HG03139 (cell line): ENCODE data around the gene LAMP1.
"Not testable (repeated sequence)": the region's sequence is repeated elsewhere in the genome, so short reads cannot be mapped to it uniquely, and the experiment has no call there.

Source experiments
- ATAC-seq: cut with Tn5 transposase; IDR thresholded peaks from one replicate; pipeline ENCODE4 v1.9.1; 2021; ENCODE audit not compliant: unreplicated experiment

The LAMP1 gene

DNA sequence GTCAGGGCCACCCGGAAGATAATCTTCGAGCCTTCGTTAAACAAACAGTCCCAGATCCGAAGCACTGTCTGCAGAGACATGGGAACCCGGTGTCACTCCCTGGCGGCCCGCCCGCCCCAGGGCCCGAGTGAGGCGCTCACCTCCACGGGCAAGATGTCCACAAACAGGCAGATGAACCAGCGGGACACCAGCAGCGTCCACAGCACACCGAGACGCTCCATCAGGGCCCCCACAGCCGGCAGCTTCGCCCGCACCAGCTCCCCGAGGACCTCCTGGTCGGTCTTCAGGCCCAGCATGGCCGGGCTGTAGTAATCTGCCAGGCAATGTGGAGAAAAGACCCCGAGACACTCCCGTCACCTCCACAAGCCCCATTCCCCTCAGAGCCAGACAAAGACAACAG, 28.7 kb downstream of the LAMP1 start:
- no peak for ATAC-seq

DNA sequence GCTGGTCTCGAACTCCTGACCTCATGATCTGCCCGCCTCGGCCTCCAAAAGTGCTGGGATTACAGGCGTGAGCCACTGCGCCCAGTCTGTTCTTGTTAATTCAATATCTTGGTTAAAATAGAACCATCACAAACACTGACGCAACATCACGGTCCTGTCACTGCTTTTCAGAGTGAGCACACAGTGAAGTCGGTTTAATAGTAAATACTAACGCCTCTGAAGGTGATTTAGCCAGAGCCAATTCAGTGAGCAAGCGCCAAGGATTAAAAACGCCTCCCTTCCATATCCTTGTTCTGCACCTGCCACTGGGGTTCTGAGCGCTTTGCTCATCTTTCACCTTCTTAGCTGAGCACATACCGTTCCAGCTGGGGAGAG, 30.3 kb downstream of the LAMP1 start:
- ATAC-seq = no peak

DNA sequence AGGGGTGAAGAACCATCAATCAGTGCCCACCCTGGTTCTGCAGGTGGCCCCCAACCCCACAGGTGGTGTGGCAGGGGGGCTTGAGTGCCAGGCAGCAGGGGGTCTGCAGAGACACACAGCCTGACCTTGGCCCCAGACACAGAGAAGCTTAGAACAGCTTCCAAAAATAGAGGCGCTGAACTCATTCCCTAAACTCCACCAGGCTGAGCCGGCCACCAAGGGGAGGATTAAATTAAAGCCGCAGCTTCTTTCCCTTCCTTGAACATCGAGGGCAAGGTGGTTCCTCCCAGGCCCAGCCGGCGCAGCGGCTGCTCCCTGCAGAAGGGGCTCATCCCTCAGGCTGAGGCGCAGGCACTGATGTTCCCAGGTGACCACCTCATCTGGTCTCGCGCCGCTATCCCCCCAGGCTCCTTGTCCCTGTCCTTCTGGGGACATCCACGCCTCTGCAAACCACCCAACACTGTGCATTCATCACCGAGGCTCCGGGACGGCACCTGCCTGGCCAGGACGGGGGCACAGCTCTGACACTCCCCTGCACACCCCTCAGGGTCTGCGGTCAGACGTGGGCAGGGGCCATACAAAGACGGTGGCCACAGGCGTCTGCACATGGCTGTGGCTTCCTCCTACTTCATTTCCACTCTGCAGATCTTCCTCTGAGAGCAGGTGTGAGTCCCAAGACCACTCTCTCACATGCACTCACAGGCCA, 30.9 kb downstream of the LAMP1 start:
- ATAC-seq = no peak

DNA sequence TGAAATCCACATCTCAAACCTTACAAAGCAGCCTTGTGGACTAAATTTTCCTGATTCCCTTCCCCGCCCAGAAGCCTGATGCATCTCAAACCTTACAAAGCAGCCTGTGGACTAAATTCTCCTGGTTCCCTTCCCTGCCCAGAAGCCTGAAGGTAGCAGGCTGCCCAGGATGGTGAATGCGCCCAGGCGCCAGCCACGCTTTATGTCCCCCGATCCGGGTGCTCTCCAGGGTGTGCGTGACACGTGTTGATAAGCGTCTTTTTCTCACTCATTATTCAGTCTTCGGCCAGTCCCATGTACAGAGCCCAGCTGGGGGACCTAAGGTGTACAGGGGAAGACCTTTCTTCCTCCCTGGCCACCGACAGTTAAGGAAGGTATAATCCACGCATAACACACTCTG, 31.8 kb downstream of the LAMP1 start:
- ATAC-seq = no peak

DNA sequence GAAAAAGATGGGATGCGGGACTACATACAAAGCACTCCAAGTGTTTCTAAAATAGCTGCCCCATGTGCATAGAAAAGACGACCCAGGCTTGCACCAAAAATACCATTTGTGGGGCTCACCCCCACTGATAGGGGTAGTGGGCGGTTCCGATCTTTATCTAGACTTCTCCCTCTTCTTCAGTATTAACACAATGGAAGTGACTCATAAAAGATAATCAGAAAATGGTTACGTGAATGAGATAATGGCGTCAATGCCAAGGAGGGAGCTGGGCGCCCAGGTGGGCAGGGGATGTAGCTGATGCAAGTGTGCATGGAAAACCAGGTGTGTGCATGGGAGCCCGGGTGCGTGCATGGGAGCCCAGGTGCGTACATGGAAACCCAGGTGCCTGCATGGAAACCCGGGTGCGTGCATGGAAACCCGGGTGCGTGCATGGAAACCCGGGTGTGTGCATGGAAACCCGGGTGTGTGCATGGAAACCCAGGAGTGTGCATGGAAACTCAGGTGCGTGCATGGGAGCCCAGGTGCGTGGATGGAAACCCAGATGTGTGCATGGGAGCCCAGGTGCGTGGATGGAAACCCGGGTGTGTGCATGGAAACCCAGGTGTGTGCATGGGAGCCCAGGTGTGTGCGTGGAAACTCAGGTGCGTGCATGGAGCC, 32.7 kb downstream of the LAMP1 start:
- no peak for ATAC-seq

- ATAC-seq = no peak
Observed at GRCh38 chr13:113332615-113333014, 35.6 kb downstream of the LAMP1 start.

DNA sequence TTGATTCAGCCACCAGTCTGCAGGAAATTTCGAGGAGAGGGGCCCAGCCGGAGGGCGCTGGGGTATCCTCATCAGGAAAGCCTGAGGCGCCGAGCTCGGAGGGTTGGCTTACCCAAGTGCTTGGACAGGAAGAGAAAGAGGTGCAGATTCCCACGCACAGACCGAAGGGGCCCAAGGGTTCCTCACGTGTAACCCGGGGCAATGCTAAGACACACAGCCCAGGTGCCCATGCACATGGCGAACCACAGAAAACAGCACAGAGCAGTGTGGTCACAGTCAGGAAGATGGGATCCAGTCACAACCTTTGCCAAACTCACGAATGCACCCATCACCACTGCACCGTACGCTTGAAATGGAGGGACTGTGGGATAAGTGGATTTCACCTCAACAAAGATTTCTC, 36.0 kb downstream of the LAMP1 start:
- no peak for ATAC-seq

DNA sequence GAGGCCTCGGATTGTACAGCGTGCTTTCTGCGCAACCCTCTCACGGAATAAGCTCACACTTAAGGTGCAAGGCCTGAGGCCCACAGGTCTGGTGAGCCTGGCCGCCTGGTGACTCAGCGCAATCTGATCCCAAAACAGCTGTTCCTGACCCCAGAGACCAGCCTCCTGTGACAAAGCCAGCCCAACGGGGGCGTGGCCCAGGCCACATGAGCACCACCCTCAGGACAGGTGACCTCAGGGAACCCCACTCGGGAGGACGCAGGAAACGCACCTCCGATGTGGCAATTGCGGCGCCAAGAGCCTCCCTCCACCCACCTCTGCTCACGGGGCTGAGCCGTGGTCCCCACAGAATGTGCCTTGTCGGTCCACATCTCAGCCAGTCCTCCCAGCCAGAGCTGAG, 40.5 kb downstream of the LAMP1 start:
- ATAC-seq = no peak

- no peak for ATAC-seq
Observed at GRCh38 chr13:113337976-113338375, 40.9 kb downstream of the LAMP1 start.

DNA sequence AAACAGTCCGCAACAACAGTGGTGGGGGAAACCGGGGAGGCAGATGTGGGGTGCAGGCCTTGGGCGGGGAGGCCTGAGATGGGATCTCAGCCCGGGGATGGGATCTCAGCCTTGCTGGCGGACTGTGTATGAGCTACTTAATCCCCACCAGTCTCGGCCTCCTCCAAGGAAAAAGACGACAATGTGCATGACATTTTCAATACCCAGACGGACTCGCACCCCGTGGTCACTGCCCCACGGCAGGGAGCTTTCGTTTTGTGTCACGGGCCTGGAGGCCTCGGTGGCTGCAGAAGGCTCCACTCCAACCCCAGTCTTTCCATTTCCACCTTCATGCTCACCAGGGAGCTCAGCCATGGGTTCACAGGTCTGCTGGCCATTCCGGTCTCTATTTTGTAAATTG, 41.4 kb downstream of the LAMP1 start:
- no peak for ATAC-seq

GRCh38 chr13:113342820-113343691, 46.0 kb downstream of the LAMP1 start:
- no peak for ATAC-seq

DNA sequence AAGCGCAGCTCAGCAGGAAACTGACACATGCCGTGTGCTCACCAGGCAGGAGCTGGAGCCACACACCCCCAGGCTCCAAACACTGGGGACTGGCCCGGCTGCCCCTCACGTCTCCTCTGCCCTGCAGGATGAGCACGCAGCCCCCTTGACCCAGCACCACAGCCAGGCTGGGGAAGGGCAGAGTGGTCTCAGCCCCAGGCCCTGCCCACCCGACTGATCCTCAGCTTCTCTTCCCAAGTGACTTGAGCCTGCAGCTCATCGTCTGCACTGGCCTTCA, 46.6 kb downstream of the LAMP1 start:
- no peak for ATAC-seq

DNA sequence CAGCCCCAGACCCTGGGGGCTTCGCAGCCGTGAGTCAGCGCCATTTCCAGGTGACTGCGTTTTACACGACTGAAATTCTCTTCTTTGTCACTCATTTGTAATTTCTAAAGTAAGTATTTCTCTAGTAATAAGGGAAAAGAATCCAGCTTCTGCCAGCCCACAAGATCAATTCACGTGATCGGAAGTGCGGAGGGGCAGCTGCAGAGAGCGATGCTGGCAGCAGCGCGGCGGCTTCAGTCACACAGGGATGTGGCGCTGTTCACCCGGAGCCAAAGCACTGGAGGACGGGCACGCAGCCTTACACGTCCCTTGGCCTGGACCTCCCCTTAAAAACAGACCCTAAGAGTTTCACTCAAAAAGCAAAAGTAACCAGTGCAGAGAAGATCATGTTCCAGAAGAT, 48.4 kb downstream of the LAMP1 start:
- ATAC-seq = no peak

- ATAC-seq = not testable (repeated sequence)
Observed at GRCh38 chr13:113347736-113348225, 50.7 kb downstream of the LAMP1 start.

DNA sequence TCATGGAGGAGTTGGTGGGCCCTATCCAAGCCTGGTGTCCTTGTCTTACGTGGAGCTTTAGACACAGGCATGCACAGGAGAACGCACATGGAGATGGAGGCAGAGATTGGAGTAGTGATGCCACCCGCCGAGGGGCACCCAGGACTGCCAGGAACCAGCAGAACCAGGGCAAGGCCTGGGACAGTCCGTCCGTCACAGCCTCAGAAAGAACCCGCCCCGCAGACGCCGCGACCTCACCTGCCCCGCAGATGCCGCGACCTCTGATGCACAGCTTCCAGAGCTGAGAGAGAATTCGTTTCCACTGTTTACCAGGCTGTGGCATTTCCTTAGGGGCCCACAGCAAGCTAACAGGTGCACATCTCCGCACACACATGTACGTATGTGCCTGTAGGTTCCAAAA, 51.6 kb downstream of the LAMP1 start:
- no peak for ATAC-seq

GRCh38 chr13:113349050-113349449, 52.0 kb downstream of the LAMP1 start:
- ATAC-seq = no peak

GRCh38 chr13:113349491-113349890, 52.5 kb downstream of the LAMP1 start:
- no peak for ATAC-seq

DNA sequence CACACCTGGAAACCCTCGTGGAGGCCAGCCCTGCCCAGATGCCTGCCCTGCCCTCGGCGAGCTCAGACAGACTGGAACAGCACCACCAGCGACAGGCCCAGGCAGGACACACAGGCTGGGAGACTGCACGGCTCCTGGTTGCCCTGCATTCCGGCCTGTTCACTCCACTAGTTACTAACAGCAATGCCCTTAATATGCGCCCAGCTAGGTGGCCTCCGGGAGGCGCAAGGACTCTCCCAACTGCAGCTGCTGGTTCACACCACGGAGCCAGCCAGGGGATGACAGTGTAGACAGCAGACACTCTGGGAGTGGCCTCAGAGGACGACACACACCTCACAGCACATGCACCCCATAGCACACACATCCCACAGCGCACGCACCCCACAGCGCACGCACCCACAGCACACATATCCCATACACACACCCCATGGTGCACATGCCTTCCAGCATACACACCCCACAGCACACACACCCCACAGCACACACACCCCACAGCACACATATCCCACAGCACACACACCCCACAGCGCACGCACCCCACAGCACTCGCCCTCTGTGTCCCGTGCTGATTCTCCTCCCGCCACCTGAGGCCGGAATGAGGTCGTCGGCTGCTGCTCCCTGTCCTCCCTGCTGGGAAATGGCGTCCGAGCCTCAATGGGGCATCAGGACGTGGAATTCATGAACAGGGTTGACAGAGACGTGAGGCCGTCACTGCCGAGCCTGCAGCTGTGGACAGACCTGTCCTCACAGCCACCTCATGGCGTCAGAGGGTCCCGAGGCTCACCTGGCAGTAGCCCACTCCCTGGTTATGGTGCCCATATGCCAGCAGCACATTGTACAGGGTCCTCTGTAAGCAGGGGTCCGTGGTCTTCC, 53.3 kb downstream of the LAMP1 start:
- ATAC-seq = no peak

DNA sequence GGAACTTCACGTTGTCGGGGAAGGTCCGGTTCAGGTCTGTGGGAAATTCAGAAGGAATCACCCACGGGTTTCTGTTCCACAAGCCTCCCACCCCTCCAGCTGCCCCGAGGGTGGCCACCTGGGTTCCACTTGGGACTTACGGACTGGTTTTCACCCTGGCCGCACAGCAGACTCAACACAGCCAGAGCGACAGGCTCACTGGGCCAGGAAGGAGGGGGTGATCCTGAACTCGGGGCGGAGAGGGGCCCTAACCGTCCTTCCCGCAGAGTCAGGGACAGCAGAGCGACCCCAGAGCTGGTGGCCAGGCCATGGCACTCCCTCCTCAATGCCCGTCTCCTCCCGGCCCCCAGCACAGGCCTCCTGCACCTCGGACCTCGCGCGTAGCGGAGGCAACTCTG, 53.9 kb downstream of the LAMP1 start:
- ATAC-seq = no peak

DNA sequence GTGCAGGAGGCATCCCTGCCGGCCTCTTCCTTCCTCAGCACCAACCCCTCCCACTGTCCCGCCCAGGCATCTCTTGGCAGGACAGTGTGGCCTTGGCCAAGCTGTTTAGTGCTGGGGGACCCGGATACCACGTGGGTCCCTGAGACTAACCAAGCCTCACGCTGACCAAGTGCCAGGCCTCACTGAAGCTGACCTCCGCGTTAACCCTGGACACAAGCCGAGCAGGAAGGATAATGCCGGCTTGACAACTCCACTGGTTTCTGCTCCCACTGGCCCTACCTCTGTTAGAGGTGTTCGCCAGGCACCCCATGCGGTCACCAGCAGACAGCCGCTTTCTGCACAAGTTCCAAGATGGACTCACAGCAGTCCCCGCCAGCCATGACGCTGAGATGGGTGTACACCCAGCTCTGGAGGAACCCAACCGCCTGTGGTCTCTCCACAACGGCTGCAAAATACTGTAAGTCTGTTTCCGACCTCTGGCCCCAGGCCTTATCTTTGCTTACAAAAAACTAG, 54.5 kb downstream of the LAMP1 start:
- ATAC-seq = no peak

- ATAC-seq = no peak
Observed at GRCh38 chr13:113353254-113353653, 56.2 kb downstream of the LAMP1 start.
